Neural cell (in vitro differentiated cells): ENCODE measurements around the gene NTRK2. TPM values are rescaled to one million over a fixed set of nuclear protein-coding genes. Genes with fewer than 3 reads are reported as not detected.

Experiments used
- H2AFZ ChIP-seq: fragments of 200-600, 300-800 bp; sonication (generic), shearing (Covaris generic); 2 replicates; pipeline ENCODE4 v1.6.0; 2014; ENCODE audit warnings: low read depth, mild to moderate bottlenecking, antibody characterized with exemption, low read length, moderate library complexity
- H3F3A ChIP-seq: fragments of 200-600 bp; shearing (Covaris generic); 2 replicates; pipeline ENCODE4 v1.6.1; 2016; ENCODE audit warnings: mild to moderate bottlenecking, moderate library complexity, mixed read lengths, antibody characterized with exemption, low read length; ENCODE audit not compliant: insufficient read depth, poor library complexity, severe bottlenecking
- H3K27ac ChIP-seq: fragments of 200-600, 300-800 bp; sonication (generic), shearing (Covaris generic); 2 replicates; pipeline ENCODE4 v1.5.1; 2014; ENCODE audit warnings: mild to moderate bottlenecking, low read length, moderate library complexity
- H3K27me3 ChIP-seq: fragments of 300-800, 200-600 bp; sonication (generic), shearing (Covaris generic); 2 replicates; pipeline ENCODE4 v1.6.0; 2014; ENCODE audit warnings: mild to moderate bottlenecking, low read depth, low read length, moderate library complexity; ENCODE audit not compliant: insufficient read depth
- H3K36me3 ChIP-seq: fragments of 300-800, 200-600 bp; sonication (generic), shearing (Covaris generic); 2 replicates; pipeline ENCODE4 v1.5.1; 2014; ENCODE audit warnings: mild to moderate bottlenecking, antibody characterized with exemption, low read length, moderate library complexity; ENCODE audit not compliant: insufficient read depth
- H3K4me2 ChIP-seq: fragments of 300-800, 200-600 bp; sonication (generic), shearing (Covaris generic); 2 replicates; pipeline ENCODE4 v1.6.0; 2014; ENCODE audit warnings: mild to moderate bottlenecking, low read length
- H3K4me3 ChIP-seq: fragments of 300-800, 200-600 bp; sonication (generic), shearing (Covaris generic); 2 replicates; pipeline ENCODE4 v1.5.1; 2014; ENCODE audit warnings: mild to moderate bottlenecking, low read length, moderate library complexity
- H3K79me2 ChIP-seq: fragments of 200-600 bp; shearing (Covaris generic); replicated peaks from 2 replicates; pipeline ENCODE4 v1.6.0; 2014; ENCODE audit warnings: mild to moderate bottlenecking, low read length, moderate library complexity; ENCODE audit not compliant: insufficient read depth
- H3K9ac ChIP-seq: fragments of 300-800, 200-600 bp; sonication (generic), shearing (Covaris generic); 2 replicates; pipeline ENCODE4 v1.6.1; 2016; ENCODE audit warnings: mild to moderate bottlenecking, low read length, mixed read lengths
- H3K9me2 ChIP-seq: fragments of 200-600 bp; shearing (Covaris generic); 2 replicates; pipeline ENCODE4 v1.6.1; 2016; ENCODE audit warnings: mild to moderate bottlenecking, low read length, mixed read lengths; ENCODE audit not compliant: insufficient read depth
- H3K9me3 ChIP-seq: fragments of 200-600, 300-800 bp; sonication (generic), shearing (Covaris generic); 2 replicates; pipeline ENCODE4 v1.6.1; 2016; ENCODE audit warnings: mild to moderate bottlenecking, mixed run types, low read length, moderate library complexity, mixed read lengths
- H4K20me1 ChIP-seq: fragments of 200-600 bp; shearing (Covaris generic); 2 replicates; pipeline ENCODE4 v1.6.1; 2016; ENCODE audit warnings: mild to moderate bottlenecking, mixed run types; ENCODE audit not compliant: insufficient read depth
- EP300 ChIP-seq: fragments of 450-650 bp; conservative IDR thresholded peaks from 2 replicates; pipeline ENCODE4 v1.6.1; 2014; ENCODE audit warnings: antibody characterized with exemption, mild to moderate bottlenecking, moderate library complexity; ENCODE audit not compliant: poor library complexity, severe bottlenecking
- EZH2 ChIP-seq: fragments of 200-600, 300-800 bp; shearing (Covaris generic), sonication (generic); IDR thresholded peaks from 2 replicates; pipeline ENCODE4 v1.6.1; 2014; ENCODE audit warnings: antibody characterized with exemption, low read length, borderline replicate concordance, mild to moderate bottlenecking; ENCODE audit not compliant: insufficient read depth, poor library complexity, severe bottlenecking
- MXI1 ChIP-seq: fragments of 450-650 bp; conservative IDR thresholded peaks from 2 replicates; pipeline ENCODE4 v1.6.1; 2014; ENCODE audit warnings: antibody characterized with exemption, mild to moderate bottlenecking; ENCODE audit not compliant: poor library complexity, severe bottlenecking
- POLR2AphosphoS5 ChIP-seq: IDR thresholded peaks from 2 replicates; pipeline ENCODE4 v1.6.1; 2012
- RAD21 ChIP-seq: fragments of 450-650 bp; conservative IDR thresholded peaks from 2 replicates; pipeline ENCODE4 v1.6.1; 2014; ENCODE audit warnings: antibody characterized with exemption, mild to moderate bottlenecking, moderate library complexity
- SMC3 ChIP-seq: fragments of 450-650 bp; conservative IDR thresholded peaks from 2 replicates; pipeline ENCODE4 v1.6.1; 2014; ENCODE audit warnings: antibody characterized with exemption, mild to moderate bottlenecking, moderate library complexity; ENCODE audit not compliant: poor library complexity
- TAF1 ChIP-seq: IDR thresholded peaks from 2 replicates; pipeline ENCODE4 v1.6.1; 2012; ENCODE audit warnings: low read depth
- polyA plus RNA-seq: library from polyadenylated mRNA; depleted of rRNA; stranded (reverse); fragments of >200 nt; gene quantifications from 2 replicates; pipeline ENCODE4 v1.2.3, GENCODE V29; 2014
- TF ChIP-seq, protein P1 (sequence below): fragments of 450-650 bp; IDR thresholded peaks from 2 replicates; pipeline ENCODE4 v1.5.1; 2014; ENCODE audit warnings: antibody characterized with exemption, mild to moderate bottlenecking, moderate library complexity; ENCODE audit not compliant: poor library complexity, severe bottlenecking
- TF ChIP-seq, protein P2 (sequence below): IDR thresholded peaks from 2 replicates; pipeline ENCODE4 v1.6.1; 2012; ENCODE audit warnings: borderline replicate concordance

Gene NTRK2
- polyA plus RNA-seq, 1 donor from 2014 or later: 14.2 TPM

DNA sequence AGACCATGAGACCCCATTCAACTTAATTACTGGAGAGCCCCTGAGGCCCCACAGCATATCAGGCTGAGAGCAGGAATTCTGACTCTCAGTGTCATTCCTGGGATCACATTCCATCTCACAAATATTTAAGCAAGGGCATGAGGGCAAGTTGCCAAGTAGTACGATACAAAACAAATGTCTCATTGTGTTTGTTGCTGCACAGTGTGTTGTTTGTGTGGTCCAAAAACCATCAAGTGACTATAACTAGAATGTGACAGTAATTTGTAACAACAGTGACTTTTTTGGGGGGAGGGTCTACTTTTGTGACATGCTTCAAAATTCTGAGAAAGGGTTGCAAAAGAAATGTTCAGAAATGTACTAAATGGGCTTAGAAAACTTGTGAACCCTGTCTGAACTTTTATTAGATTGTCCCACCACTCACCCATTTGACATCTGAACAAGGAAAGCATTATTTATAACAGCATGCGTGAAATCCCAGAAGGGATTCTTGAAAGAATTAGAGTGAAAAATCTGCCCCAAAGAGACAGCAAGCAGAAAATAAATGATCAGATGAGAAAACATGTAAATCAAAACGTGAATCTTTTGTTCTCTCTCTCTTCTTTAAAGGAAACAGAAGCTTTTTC is 347.0 kb downstream of the NTRK2 start:
- Histone ChIP-seq H3K79me2 (no peaks in the 10 kb centered on the region), H4K20me1 (no peaks in the 10 kb centered on the region), H3K36me3 (no peaks in the 10 kb centered on the region), H3K9me2 (no peaks in the 10 kb centered on the region), H3K9me3 (no peaks in the 10 kb centered on the region), H3K27ac (no peak overlapping the region), H3F3A (no peaks in the 10 kb centered on the region), H3K27me3 (no peaks in the 10 kb centered on the region), H3K9ac (no peak overlapping the region), H2AFZ (no peak overlapping the region), H3K4me2 (no peak overlapping the region), H3K4me3 (no peak overlapping the region)
- no peak for TF ChIP-seq MXI1
- no peak for TF ChIP-seq RAD21
- TF ChIP-seq, protein P1, sequence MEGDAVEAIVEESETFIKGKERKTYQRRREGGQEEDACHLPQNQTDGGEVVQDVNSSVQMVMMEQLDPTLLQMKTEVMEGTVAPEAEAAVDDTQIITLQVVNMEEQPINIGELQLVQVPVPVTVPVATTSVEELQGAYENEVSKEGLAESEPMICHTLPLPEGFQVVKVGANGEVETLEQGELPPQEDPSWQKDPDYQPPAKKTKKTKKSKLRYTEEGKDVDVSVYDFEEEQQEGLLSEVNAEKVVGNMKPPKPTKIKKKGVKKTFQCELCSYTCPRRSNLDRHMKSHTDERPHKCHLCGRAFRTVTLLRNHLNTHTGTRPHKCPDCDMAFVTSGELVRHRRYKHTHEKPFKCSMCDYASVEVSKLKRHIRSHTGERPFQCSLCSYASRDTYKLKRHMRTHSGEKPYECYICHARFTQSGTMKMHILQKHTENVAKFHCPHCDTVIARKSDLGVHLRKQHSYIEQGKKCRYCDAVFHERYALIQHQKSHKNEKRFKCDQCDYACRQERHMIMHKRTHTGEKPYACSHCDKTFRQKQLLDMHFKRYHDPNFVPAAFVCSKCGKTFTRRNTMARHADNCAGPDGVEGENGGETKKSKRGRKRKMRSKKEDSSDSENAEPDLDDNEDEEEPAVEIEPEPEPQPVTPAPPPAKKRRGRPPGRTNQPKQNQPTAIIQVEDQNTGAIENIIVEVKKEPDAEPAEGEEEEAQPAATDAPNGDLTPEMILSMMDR: no peak
- TF ChIP-seq EP300: no peak
- TF ChIP-seq EZH2: no peak
- no peak for TF ChIP-seq POLR2AphosphoS5
- no peak for TF ChIP-seq TAF1
- TF ChIP-seq, protein P2, sequence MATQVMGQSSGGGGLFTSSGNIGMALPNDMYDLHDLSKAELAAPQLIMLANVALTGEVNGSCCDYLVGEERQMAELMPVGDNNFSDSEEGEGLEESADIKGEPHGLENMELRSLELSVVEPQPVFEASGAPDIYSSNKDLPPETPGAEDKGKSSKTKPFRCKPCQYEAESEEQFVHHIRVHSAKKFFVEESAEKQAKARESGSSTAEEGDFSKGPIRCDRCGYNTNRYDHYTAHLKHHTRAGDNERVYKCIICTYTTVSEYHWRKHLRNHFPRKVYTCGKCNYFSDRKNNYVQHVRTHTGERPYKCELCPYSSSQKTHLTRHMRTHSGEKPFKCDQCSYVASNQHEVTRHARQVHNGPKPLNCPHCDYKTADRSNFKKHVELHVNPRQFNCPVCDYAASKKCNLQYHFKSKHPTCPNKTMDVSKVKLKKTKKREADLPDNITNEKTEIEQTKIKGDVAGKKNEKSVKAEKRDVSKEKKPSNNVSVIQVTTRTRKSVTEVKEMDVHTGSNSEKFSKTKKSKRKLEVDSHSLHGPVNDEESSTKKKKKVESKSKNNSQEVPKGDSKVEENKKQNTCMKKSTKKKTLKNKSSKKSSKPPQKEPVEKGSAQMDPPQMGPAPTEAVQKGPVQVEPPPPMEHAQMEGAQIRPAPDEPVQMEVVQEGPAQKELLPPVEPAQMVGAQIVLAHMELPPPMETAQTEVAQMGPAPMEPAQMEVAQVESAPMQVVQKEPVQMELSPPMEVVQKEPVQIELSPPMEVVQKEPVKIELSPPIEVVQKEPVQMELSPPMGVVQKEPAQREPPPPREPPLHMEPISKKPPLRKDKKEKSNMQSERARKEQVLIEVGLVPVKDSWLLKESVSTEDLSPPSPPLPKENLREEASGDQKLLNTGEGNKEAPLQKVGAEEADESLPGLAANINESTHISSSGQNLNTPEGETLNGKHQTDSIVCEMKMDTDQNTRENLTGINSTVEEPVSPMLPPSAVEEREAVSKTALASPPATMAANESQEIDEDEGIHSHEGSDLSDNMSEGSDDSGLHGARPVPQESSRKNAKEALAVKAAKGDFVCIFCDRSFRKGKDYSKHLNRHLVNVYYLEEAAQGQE: no peak
- TF ChIP-seq SMC3: no peak

DNA sequence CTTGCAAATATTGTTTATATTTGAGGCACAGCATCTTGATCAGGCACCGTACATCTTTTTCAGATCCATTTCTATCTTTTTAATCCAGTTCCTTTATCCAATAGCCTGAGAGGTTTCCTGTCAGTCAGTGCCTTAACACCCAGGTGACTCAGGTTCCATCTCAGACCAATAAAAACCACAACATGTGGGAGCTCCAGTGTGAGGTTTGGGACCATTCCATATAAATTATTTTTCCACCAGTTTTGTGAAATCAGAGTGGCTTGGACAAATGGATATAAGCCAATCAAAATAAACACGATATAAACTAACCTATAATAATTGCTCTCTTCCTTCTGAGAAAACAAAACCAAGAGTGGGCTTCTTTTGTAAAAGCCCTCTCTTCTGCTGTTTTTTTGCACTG is 351.3 kb downstream of the NTRK2 start:
- no peak overlapping the region for H3K4me2 ChIP-seq
- H3K27ac ChIP-seq: no peak overlapping the region
- no peak overlapping the region for H2AFZ ChIP-seq
- H3F3A ChIP-seq: no peaks in the 10 kb centered on the region
- H3K9me2 ChIP-seq: no peaks in the 10 kb centered on the region
- H3K79me2 ChIP-seq: no peaks in the 10 kb centered on the region
- H3K36me3 ChIP-seq: no peaks in the 10 kb centered on the region
- TF ChIP-seq TAF1: no peak
- no peak for TF ChIP-seq EZH2
- TF ChIP-seq SMC3: no peak
- TF ChIP-seq, protein P1: no peak
- TF ChIP-seq EP300: no peak
- TF ChIP-seq, protein P2: no peak
- no peak for TF ChIP-seq MXI1
- no peak for TF ChIP-seq RAD21
- H3K4me3 ChIP-seq: no peak overlapping the region
- H3K9me3 ChIP-seq: no peaks in the 10 kb centered on the region
- H3K9ac ChIP-seq: no peak overlapping the region
- no peaks in the 10 kb centered on the region for H3K27me3 ChIP-seq
- no peaks in the 10 kb centered on the region for H4K20me1 ChIP-seq
